SK-N-SH treated with all-trans-retinoic acid at 6 μM for 48 hours (cell line): ENCODE results near the gene TSSK2.
A peak's percentile ranks its signal among the peaks of the same experiment; 100 is the strongest.

Experiments
- ATAC-seq: fragments of 200-7000 bp; cut with Tn5 transposase; 3 replicates; pipeline ENCODE4 v1.9.1; 2020; ENCODE audit warnings: mild to moderate bottlenecking, moderate library complexity
- ARNTL ChIP-seq: fragments of 450-650 bp; formaldehyde crosslinking; IDR thresholded peaks from 2 replicates; pipeline ENCODE4 v1.5.0; 2020; ENCODE audit warnings: low read depth, mild to moderate bottlenecking, moderate library complexity, borderline replicate concordance
- BACH2 ChIP-seq: fragments of 250-450 bp; sonication (Bioruptor Pico); IDR thresholded peaks from 2 replicates; pipeline ENCODE4 v1.9.0; 2021; ENCODE audit warnings: mild to moderate bottlenecking, borderline replicate concordance
- CREB5 ChIP-seq: fragments of 250-450 bp; sonication (Bioruptor Pico); IDR thresholded peaks from 2 replicates; pipeline ENCODE4 v1.5.1; 2020; ENCODE audit warnings: low read depth, mild to moderate bottlenecking, moderate library complexity
- CSDC2 ChIP-seq: fragments of 250-450 bp; sonication (Bioruptor Pico); IDR thresholded peaks from 2 replicates; pipeline ENCODE4 v1.5.0; 2020; ENCODE audit warnings: mild to moderate bottlenecking, moderate library complexity
- CSRNP3 ChIP-seq: fragments of 250-450 bp; sonication (Bioruptor Pico); IDR thresholded peaks from 2 replicates; pipeline ENCODE4 v1.5.1; 2021; ENCODE audit warnings: mild to moderate bottlenecking, moderate library complexity
- ESRRG ChIP-seq: fragments of 250-450 bp; sonication (Bioruptor Pico); IDR thresholded peaks from 2 replicates; pipeline ENCODE4 v1.6.1; 2021; ENCODE audit warnings: mild to moderate bottlenecking
- GLIS3 ChIP-seq: fragments of 250-450 bp; sonication (Bioruptor Pico); IDR thresholded peaks from 2 replicates; pipeline ENCODE4 v1.5.0; 2020; ENCODE audit warnings: mild to moderate bottlenecking, moderate library complexity
- ISL1 ChIP-seq: fragments of 250-450 bp; sonication (Bioruptor Pico); IDR thresholded peaks from 2 replicates; pipeline ENCODE4 v2.1.2; 2022; ENCODE audit warnings: mild to moderate bottlenecking, moderate library complexity
- OSR1 ChIP-seq: fragments of 250-450 bp; sonication (Bioruptor Pico); IDR thresholded peaks from 2 replicates; pipeline ENCODE4 v1.8.0; 2022; ENCODE audit warnings: moderate library complexity, mild to moderate bottlenecking, inconsistent platforms
- PATZ1 ChIP-seq: fragments of 250-450 bp; sonication (Bioruptor Pico); IDR thresholded peaks from 2 replicates; pipeline ENCODE4 v1.8.0; 2020; ENCODE audit warnings: mild to moderate bottlenecking, moderate library complexity, borderline replicate concordance
- POU6F1 ChIP-seq: fragments of 250-450 bp; sonication (Bioruptor Pico); IDR thresholded peaks from 2 replicates; pipeline ENCODE4 v1.8.0; 2021; ENCODE audit warnings: low read depth, mild to moderate bottlenecking, moderate library complexity, borderline replicate concordance
- RARB ChIP-seq: fragments of 250-450 bp; sonication (Bioruptor Pico); IDR thresholded peaks from 2 replicates; pipeline ENCODE4 v1.8.0; 2021; ENCODE audit warnings: mild to moderate bottlenecking, moderate library complexity
- SNAI2 ChIP-seq: fragments of 250-450 bp; sonication (Bioruptor Pico); IDR thresholded peaks from 2 replicates; pipeline ENCODE4 v1.5.0; 2020; ENCODE audit warnings: mild to moderate bottlenecking, moderate library complexity
- TCF4 ChIP-seq: fragments of 250-450 bp; sonication (Bioruptor Pico); IDR thresholded peaks from 2 replicates; pipeline ENCODE4 v1.8.0; 2021; ENCODE audit warnings: mild to moderate bottlenecking, moderate library complexity, borderline replicate concordance
- TOX ChIP-seq: fragments of 250-450 bp; sonication (Bioruptor Pico); IDR thresholded peaks from 2 replicates; pipeline ENCODE4 v1.8.0; 2021; ENCODE audit warnings: mild to moderate bottlenecking, moderate library complexity, borderline replicate concordance
- TSHZ2 ChIP-seq: fragments of 250-450 bp; sonication (Bioruptor Pico); IDR thresholded peaks from 2 replicates; pipeline ENCODE4 v1.5.0; 2020; ENCODE audit warnings: mild to moderate bottlenecking, moderate library complexity
- ZC3H10 ChIP-seq: fragments of 250-450 bp; sonication (Bioruptor Pico); IDR thresholded peaks from 2 replicates; pipeline ENCODE4 v1.5.1; 2021; ENCODE audit warnings: mild to moderate bottlenecking, moderate library complexity
- ZFP3 ChIP-seq: fragments of 250-450 bp; sonication (Bioruptor Pico); IDR thresholded peaks from 2 replicates; pipeline ENCODE4 v1.5.0; 2020; ENCODE audit warnings: mild to moderate bottlenecking, moderate library complexity
- ZFP30 ChIP-seq: fragments of 450-650 bp; formaldehyde crosslinking; IDR thresholded peaks from 2 replicates; pipeline ENCODE4 v1.5.0; 2022; ENCODE audit warnings: mild to moderate bottlenecking, moderate library complexity
- ZNF565 ChIP-seq: fragments of 450-650 bp; formaldehyde crosslinking; conservative IDR thresholded peaks from 2 replicates; pipeline ENCODE4 v1.5.0; 2020; ENCODE audit warnings: low read depth, mild to moderate bottlenecking, moderate library complexity
- ZNF70 ChIP-seq: fragments of 450-650 bp; formaldehyde crosslinking; IDR thresholded peaks from 2 replicates; pipeline ENCODE4 v1.5.0; 2020; ENCODE audit warnings: mild to moderate bottlenecking, moderate library complexity
- ZNF8 ChIP-seq: fragments of 450-650 bp; formaldehyde crosslinking; IDR thresholded peaks from 2 replicates; pipeline ENCODE4 v1.5.0; 2020; ENCODE audit warnings: mild to moderate bottlenecking, moderate library complexity

TSSK2 gene

GRCh38 chr22:19178657-19179496 is 47.8 kb downstream of the TSSK2 start, which contains the start of gene SLC25A1:
SLC25A1 (minus strand) TSS chr22:19178736; CDS start chr22:19178673, 63 bp downstream.
- no peak for TF ChIP-seq OSR1 (CRISPR knock-in tag)
- TF ChIP-seq ESRRG (CRISPR knock-in tag): no peak
- TF ChIP-seq ZNF8: no peak
- no peak for TF ChIP-seq TSHZ2 (CRISPR knock-in tag)
- no peak for TF ChIP-seq TOX (CRISPR knock-in tag)
- TF ChIP-seq ZFP3: no peak
- TF ChIP-seq SNAI2 (CRISPR knock-in tag): no peak
- no peak for TF ChIP-seq ARNTL (CRISPR knock-in tag)
- TF ChIP-seq CSDC2 (CRISPR knock-in tag): no peak
- no peak for TF ChIP-seq GLIS3 (CRISPR knock-in tag)
- no peak for TF ChIP-seq ISL1
- TF ChIP-seq PATZ1 (CRISPR knock-in tag): no peak
- TF ChIP-seq POU6F1 (CRISPR knock-in tag): no peak
- TF ChIP-seq CREB5 (CRISPR knock-in tag): no peak
- TF ChIP-seq ZNF70 (CRISPR knock-in tag): no peak
- TF ChIP-seq BACH2: no peak
- ATAC-seq: peak; percentile 87

- TF ChIP-seq GLIS3 (CRISPR knock-in tag) (no peak), CSRNP3 (no peak), ARNTL (CRISPR knock-in tag) (no peak), ZFP3 (no peak), BACH2 (no peak), ISL1 (no peak), TCF4 (CRISPR knock-in tag) (no peak), ZNF8 (no peak), ESRRG (CRISPR knock-in tag) (no peak), OSR1 (CRISPR knock-in tag) (no peak), RARB (CRISPR knock-in tag) (no peak), ZC3H10 (CRISPR knock-in tag) (no peak)
- ATAC-seq: peak; percentile 87
Observed at GRCh38 chr22:19179497-19180048, 48.5 kb downstream of the TSSK2 start.

- ATAC-seq: no peak
- TF ChIP-seq SNAI2 (CRISPR knock-in tag): no peak
- TF ChIP-seq ZNF565 (CRISPR knock-in tag): no peak
- TF ChIP-seq ZNF70 (CRISPR knock-in tag): no peak
- TF ChIP-seq CREB5 (CRISPR knock-in tag): no peak
- TF ChIP-seq ARNTL (CRISPR knock-in tag): no peak
- no peak for TF ChIP-seq TCF4 (CRISPR knock-in tag)
- TF ChIP-seq GLIS3 (CRISPR knock-in tag): no peak
- TF ChIP-seq CSDC2 (CRISPR knock-in tag): no peak
- TF ChIP-seq OSR1 (CRISPR knock-in tag): no peak
- no peak for TF ChIP-seq PATZ1 (CRISPR knock-in tag)
- TF ChIP-seq ISL1: no peak
- no peak for TF ChIP-seq ZFP30 (CRISPR knock-in tag)
- no peak for TF ChIP-seq ESRRG (CRISPR knock-in tag)
- TF ChIP-seq TOX (CRISPR knock-in tag): no peak
Observed at GRCh38 chr22:19180234-19180633, 49.1 kb downstream of the TSSK2 start.
